MM.1S (cell line): ENCODE measurements around the gene BPIFA1.
A peak's percentile ranks its signal among the peaks of the same experiment; 100 is the strongest.

Source experiments
- DNase-seq: peaks from one replicate; pipeline ENCODE4 v3.0.0-alpha.2; 2015
- H2AFZ ChIP-seq: fragments of 300-600 bp; sonication (generic); 2 replicates; pipeline ENCODE4 v1.6.0; 2016; ENCODE audit warnings: antibody characterized with exemption, low read length
- H3F3A ChIP-seq: fragments of 300-600 bp; sonication (generic); 2 replicates; pipeline ENCODE4 v1.6.1; 2016; ENCODE audit warnings: mild to moderate bottlenecking, antibody characterized with exemption, low read length, moderate library complexity, mixed read lengths; ENCODE audit not compliant: insufficient read depth
- H3K27ac ChIP-seq: fragments of 300-600 bp; sonication (generic); 2 replicates; pipeline ENCODE4 v1.5.1; 2016; ENCODE audit warnings: mild to moderate bottlenecking, low read length
- H3K27me3 ChIP-seq: fragments of 300-600 bp; sonication (generic); replicated peaks from 2 replicates; pipeline ENCODE4 v1.6.0; 2016; ENCODE audit warnings: low read length; ENCODE audit not compliant: insufficient read depth
- H3K36me3 ChIP-seq: fragments of 300-600 bp; sonication (generic); replicated peaks from 2 replicates; pipeline ENCODE4 v1.6.1; 2016; ENCODE audit warnings: mild to moderate bottlenecking, low read length, mixed read lengths; ENCODE audit not compliant: insufficient read depth
- H3K4me1 ChIP-seq: fragments of 300-600 bp; sonication (generic); 2 replicates; pipeline ENCODE4 v1.6.1; 2016; ENCODE audit warnings: low read length, mixed read lengths
- H3K4me2 ChIP-seq: fragments of 300-600 bp; sonication (generic); 2 replicates; pipeline ENCODE4 v1.6.0; 2016; ENCODE audit warnings: low read depth, low read length
- H3K4me3 ChIP-seq: fragments of 300-600 bp; sonication (generic); 2 replicates; pipeline ENCODE4 v1.5.1; 2016; ENCODE audit warnings: low read length, mixed read lengths
- H3K79me2 ChIP-seq: fragments of 300-600 bp; sonication (generic); 2 replicates; pipeline ENCODE4 v1.6.1; 2016; ENCODE audit warnings: mixed run types, low read length, mixed read lengths
- H3K9ac ChIP-seq: fragments of 300-600 bp; sonication (generic); 2 replicates; pipeline ENCODE4 v1.6.1; 2016; ENCODE audit warnings: low read length, mixed read lengths
- H3K9me2 ChIP-seq: fragments of 300-600 bp; sonication (generic); replicated peaks from 2 replicates; pipeline ENCODE4 v1.6.1; 2016; ENCODE audit warnings: mild to moderate bottlenecking, low read length, mixed read lengths; ENCODE audit not compliant: insufficient read depth
- H3K9me3 ChIP-seq: fragments of 300-600 bp; sonication (generic); replicated peaks from 2 replicates; pipeline ENCODE4 v1.6.1; 2016; ENCODE audit warnings: mild to moderate bottlenecking, low read length, mixed read lengths; ENCODE audit not compliant: insufficient read depth
- H4K20me1 ChIP-seq: fragments of 300-600 bp; sonication (generic); 2 replicates; pipeline ENCODE4 v1.6.1; 2016; ENCODE audit warnings: mild to moderate bottlenecking, low read length, moderate library complexity, mixed read lengths; ENCODE audit not compliant: insufficient read depth
- CTCF ChIP-seq: fragments of 300-600 bp; sonication (generic); IDR thresholded peaks from 2 replicates; pipeline ENCODE4 v1.5.1; 2016; ENCODE audit warnings: antibody characterized with exemption, low read length, mixed read lengths
- EZH2 ChIP-seq: fragments of 300-600 bp; sonication (generic); optimal IDR thresholded peaks from 2 replicates; pipeline ENCODE3; 2017; ENCODE audit warnings: low read depth, mild to moderate bottlenecking, antibody characterized with exemption, low read length, mixed read lengths
- EZH2phosphoT487 ChIP-seq: fragments of 300-600 bp; sonication (generic); IDR thresholded peaks from 2 replicates; pipeline ENCODE4 v1.6.1; 2018; ENCODE audit warnings: antibody characterized with exemption, low read length

Gene BPIFA1

GRCh38 chr20:33261465-33261864 is 25.7 kb downstream of the BPIFA1 start:
- no peaks in the 10 kb centered on the region for H3K36me3 ChIP-seq
- H3F3A ChIP-seq: no peaks in the 10 kb centered on the region
- H3K9me3 ChIP-seq: no peaks in the 10 kb centered on the region
- TF ChIP-seq EZH2: no peak
- no peak for TF ChIP-seq EZH2phosphoT487
- TF ChIP-seq CTCF: no peak
- H3K9ac ChIP-seq: no peak overlapping the region
- peaks cover 43% of the 10 kb centered on the region for H3K27me3 ChIP-seq
- no peak overlapping the region for H3K4me2 ChIP-seq
- H3K4me1 ChIP-seq: no peaks in the 10 kb centered on the region
- no peak overlapping the region for H3K4me3 ChIP-seq
- no peak for DNase-seq
- H3K9me2 ChIP-seq: no peaks in the 10 kb centered on the region
- H3K27ac ChIP-seq: no peak overlapping the region
- no peaks in the 10 kb centered on the region for H3K79me2 ChIP-seq
- no peaks in the 10 kb centered on the region for H4K20me1 ChIP-seq
- H2AFZ ChIP-seq: no peak overlapping the region

GRCh38 chr20:33262658-33263065 is 26.9 kb downstream of the BPIFA1 start:
- Histone ChIP-seq H2AFZ (no peak overlapping the region), H4K20me1 (no peaks in the 10 kb centered on the region), H3K4me3 (no peak overlapping the region), H3K4me2 (no peak overlapping the region), H3K9me2 (no peaks in the 10 kb centered on the region), H3K9me3 (no peaks in the 10 kb centered on the region), H3K36me3 (no peaks in the 10 kb centered on the region), H3K79me2 (no peaks in the 10 kb centered on the region), H3K27ac (no peak overlapping the region), H3K4me1 (no peaks in the 10 kb centered on the region), H3F3A (no peaks in the 10 kb centered on the region), H3K9ac (no peak overlapping the region), H3K27me3 (peaks cover 50% of the 10 kb centered on the region)
- DNase-seq: no peak
- TF ChIP-seq EZH2 (no peak), CTCF (peak; percentile 39), EZH2phosphoT487 (no peak)

- Histone ChIP-seq H3K36me3 (no peaks in the 10 kb centered on the region), H3K4me3 (no peak overlapping the region), H3K27me3 (peaks cover 52% of the 10 kb centered on the region), H3K4me1 (no peaks in the 10 kb centered on the region), H3K79me2 (no peaks in the 10 kb centered on the region), H3K9me3 (no peaks in the 10 kb centered on the region), H2AFZ (no peak overlapping the region), H3K9me2 (no peaks in the 10 kb centered on the region), H3F3A (no peaks in the 10 kb centered on the region), H3K27ac (no peak overlapping the region), H4K20me1 (no peaks in the 10 kb centered on the region), H3K9ac (no peak overlapping the region), H3K4me2 (no peak overlapping the region)
- no peak for DNase-seq
- TF ChIP-seq EZH2phosphoT487 (no peak), CTCF (no peak), EZH2 (no peak)
Observed at GRCh38 chr20:33263784-33264183, 28.0 kb downstream of the BPIFA1 start.
